ENCODE measurements around the gene CPT1C.
A peak's percentile ranks its signal among the peaks of the same experiment; 100 is the strongest.
"Not testable (repeated sequence)": the region's sequence is repeated elsewhere in the genome, so short reads cannot be mapped to it uniquely, and the experiment has no call there.

CPT1C gene

GRCh38 chr19:49704888-49705642 lies 14.1 kb downstream of the CPT1C start:
- DNase-seq (ENCODE audit: low read depth): no peak

DNA sequence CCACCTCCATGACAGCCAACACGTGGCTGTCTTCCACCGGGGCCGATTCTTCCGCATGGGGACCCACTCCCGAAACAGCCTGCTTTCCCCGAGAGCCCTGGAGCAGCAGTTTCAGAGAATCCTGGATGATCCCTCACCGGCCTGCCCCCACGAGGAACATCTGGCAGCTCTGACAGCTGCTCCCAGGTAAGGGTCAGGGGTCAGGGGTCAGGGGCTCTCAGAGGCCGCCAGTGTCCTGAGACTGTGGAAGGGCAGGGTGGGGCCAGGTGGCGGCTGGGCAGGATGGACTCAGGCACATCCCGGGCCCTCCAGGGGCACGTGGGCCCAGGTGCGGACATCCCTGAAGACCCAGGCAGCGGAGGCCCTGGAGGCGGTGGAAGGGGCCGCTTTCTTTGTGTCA lies 15.0 kb downstream of the CPT1C start:
- DNase-seq (ENCODE audit: low read depth): no peak

DNA sequence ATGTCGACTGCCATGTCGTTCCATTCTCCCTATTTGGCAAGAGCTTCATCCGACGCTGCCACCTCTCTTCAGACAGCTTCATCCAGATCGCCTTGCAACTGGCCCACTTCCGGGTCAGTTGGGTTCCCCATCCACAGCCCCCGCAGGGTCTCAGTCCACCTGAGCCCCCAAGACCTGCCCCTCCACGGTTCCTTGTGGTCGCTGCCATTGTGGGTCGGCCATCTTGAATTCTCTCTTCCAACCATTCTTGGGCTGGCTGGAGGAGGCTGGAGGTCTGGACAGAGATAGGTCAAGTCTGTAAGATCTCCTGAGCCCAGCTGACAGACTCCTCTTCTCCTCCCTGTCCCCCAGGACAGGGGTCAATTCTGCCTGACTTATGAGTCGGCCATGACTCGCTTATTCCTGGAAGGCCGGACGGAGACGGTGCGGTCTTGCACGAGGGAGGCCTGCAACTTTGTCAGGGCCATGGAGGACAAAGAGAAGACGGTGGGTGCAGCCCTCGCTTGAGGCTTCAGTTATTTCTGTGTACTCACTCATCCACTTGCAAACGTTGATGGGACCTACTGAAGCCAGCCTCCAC lies 19.5 kb downstream of the CPT1C start:
- no peak for DNase-seq (ENCODE audit: low read depth)

DNA sequence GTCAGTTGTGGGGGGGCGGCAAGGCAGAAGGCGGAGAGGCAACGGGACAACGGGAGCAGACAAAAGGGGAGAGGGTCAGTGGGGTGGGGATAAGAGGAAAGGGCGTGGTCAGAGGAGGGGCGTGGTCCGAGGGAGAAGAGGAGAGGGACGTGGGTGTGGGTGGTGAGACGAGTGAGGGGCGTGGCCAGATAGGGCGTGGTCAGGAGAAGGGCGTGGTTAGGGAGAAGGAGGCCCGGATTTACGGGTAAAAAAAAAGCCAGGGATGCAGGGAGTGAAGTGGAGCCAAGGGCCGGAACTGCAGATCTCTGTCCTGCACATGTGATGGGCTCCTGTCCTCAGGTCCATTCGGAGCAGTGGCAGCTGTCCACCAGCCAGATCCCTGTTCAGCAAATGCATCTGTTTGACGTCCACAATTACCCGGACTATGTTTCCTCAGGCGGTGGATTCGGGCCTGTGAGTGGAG lies 21.5 kb downstream of the CPT1C start:
- no peak for DNase-seq (ENCODE audit: low read depth)

DNA sequence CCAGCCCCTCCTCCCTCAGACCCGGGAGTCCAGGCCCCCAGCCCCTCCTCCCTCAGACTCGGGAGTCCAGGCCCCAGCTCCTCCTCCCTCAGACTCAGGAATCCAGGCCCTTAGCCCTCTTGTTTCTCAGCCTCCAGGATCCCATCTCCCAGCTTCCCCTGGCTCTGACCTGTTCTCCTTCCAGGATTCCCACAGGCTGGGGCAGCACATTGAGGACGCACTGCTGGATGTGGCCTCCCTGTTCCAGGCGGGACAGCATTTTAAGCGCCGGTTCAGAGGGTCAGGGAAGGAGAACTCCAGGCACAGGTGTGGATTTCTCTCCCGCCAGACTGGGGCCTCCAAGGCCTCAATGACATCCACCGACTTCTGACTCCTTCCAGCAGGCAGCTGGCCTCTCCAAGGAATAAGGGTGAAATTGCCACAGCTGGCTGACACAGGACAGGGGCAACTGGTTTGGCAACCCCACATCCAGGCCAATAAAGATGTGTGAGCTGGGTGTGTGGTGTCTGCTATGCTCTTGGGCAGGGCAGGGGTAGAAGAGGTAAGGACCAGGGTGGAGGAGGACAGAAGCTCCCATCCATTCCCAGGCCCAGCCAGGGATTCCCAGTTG lies 22.4 kb downstream of the CPT1C start:
- no peak for DNase-seq (ENCODE audit: low read depth)

- no peak for DNase-seq (ENCODE audit: low read depth)
Observed at GRCh38 chr19:49716154-49716553, 25.2 kb downstream of the CPT1C start.

DNA sequence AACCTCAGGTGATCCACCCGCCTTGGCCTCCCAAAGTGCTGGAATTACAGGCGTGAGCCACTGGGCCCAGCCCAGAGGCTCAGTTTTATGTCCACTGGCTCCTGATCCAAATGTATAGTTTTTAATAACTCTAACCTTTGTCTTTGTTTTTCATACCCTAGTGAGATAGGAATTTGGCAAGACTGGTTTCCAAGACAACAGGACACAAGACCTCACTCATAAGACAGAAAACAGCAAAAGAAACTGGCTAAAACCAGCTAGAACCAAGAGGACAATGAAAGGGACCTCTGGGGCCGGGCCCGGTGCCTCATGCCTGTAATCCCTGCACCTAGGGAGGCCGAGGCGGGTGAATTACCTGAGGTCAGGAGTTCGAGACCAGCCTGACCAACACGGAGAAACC lies 27.6 kb downstream of the CPT1C start:
- DNase-seq (ENCODE audit: low read depth): no peak

GRCh38 chr19:49718991-49719390 lies 28.1 kb downstream of the CPT1C start:
- no peak for DNase-seq (ENCODE audit: low read depth)

- not testable (repeated sequence) for DNase-seq (ENCODE audit: low read depth)
Observed at GRCh38 chr19:49719420-49719819, 28.5 kb downstream of the CPT1C start.

DNA sequence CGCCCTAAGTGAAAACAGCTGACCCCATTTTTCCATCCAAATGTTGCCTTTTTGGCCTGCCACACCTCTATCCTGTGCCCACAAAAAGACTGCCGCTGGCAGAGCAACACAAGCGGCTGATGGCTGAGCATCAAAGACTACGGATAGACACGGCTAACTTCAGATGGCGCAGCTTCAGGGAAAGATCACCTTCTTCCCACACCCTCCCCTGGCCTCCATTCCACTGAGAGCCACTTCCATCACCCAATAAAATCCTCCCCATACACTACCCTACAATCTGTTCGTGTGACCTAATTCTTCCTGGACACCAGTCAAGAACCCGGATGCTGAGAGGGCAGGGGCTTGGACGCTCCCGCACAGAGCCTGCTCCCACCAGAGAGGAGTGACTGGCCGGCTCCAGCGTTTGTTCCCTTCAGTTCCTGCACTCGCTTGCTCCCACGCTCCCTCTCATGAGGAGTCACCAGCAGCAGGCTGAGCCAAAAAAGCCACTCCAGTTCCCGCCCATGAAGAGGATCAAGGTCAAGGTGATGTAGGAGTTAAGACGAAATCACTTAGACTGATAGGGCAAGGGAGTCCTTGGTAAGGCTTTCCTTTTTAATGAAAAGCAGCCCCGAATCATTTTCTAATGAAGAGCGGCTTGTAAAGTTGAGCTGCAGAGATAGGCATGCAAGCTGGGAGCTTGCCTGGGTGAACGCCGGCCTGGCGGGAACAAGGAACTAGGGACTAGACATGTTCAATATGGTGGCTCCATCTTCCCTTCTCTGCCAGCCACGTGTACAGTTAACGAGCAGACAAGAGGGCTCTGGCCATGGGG lies 36.5 kb downstream of the CPT1C start:
- no peak for DNase-seq (ENCODE audit: low read depth)

GRCh38 chr19:49730166-49730565 lies 39.2 kb downstream of the CPT1C start:
- DNase-seq (ENCODE audit: low read depth): no peak

DNA sequence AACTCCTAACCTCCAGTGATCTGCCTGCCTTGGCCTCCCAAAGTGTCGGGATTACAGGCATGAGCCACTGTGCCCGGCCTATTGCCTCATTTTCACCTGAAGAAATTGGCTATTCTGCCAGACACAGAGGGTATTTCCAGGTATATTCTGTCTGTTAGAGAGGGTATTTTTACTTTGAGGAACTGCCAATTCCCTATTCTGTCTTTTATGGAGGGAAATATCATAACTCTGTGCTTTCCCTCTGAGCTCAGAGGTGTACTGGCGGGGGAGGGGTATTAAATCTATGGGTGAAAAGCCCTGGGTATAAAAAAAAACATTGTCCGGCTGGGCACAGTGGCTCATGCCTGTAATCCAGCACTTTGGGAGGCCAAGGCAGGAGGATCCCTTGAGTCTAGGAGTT lies 47.4 kb downstream of the CPT1C start:
- no peak for DNase-seq (ENCODE audit: low read depth)

DNA sequence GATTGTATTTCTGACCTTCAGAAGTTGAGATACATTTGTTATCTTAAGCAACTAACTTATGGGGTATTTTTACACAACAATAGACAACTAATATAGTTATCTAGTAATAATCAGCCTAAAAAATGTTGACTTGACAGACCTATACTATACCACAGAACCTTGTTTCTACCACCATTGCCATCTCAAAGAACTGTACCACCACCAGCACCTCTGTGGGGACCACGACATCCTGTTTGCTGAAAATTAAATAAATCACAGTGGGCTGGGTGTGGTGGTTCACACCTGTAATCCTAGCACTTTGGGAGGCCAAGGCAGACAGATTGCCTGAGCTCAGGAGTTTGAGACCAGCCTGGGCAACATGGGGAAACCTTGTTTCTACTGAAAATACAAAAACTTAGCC lies 48.2 kb downstream of the CPT1C start:
- DNase-seq (ENCODE audit: low read depth): no peak

- no peak for DNase-seq (ENCODE audit: low read depth)
Observed at GRCh38 chr19:49739933-49740332, 49.0 kb downstream of the CPT1C start.

GRCh38 chr19:49741210-49741844 lies 50.4 kb downstream of the CPT1C start:
- no peak for DNase-seq (ENCODE audit: low read depth)

DNA sequence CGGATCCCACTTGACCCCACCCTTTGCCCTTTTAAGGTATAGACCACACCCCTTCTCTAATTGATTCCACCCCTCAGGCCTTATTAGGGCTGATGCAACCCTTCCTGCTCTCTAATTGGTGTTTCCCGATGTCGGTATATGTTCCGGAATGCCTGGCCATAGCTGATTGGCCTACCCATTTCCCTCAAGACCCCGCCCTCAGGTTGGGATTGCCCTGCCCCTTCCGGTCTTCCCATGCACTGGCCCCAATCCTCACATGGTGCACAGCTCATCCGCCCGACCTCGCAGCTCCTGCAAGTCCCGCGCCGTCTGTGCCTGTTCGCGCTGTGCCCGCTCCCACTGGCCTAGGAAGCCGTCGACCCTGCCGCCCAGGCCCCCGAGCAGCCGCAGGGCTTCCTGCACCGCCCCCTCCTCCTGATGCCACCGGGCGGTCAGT lies 54.0 kb downstream of the CPT1C start:
- no peak for DNase-seq (ENCODE audit: low read depth)

- DNase-seq (ENCODE audit: low read depth): peak; percentile 26
Observed at GRCh38 chr19:49746206-49746958, 55.5 kb downstream of the CPT1C start.

- DNase-seq (ENCODE audit: low read depth): no peak
Observed at GRCh38 chr19:49749055-49749716, 58.3 kb downstream of the CPT1C start.

GRCh38 chr19:49749771-49750170 lies 58.9 kb downstream of the CPT1C start:
- DNase-seq (ENCODE audit: low read depth): no peak

GRCh38 chr19:49752701-49753100 lies 61.8 kb downstream of the CPT1C start:
- DNase-seq (ENCODE audit: low read depth): no peak

GRCh38 chr19:49755956-49756355 lies 65.0 kb downstream of the CPT1C start:
- DNase-seq (ENCODE audit: low read depth): no peak

Data from stimulated activated CD4-positive, alpha-beta T cell treated with anti-CD3 and anti-CD28 coated beads, Interleukin-2, amount 100 ng/mL, for 4 hours (primary cell).